ENCODE data around the gene UVSSA. TPM values are rescaled to one million over a fixed set of nuclear protein-coding genes. Genes with fewer than 3 reads are reported as not detected.

The UVSSA gene
- total and polyA plus RNA-seq, 5 donors from 2014 or later, result 2.1 to 42.9 (median 4.0) TPM

DNA sequence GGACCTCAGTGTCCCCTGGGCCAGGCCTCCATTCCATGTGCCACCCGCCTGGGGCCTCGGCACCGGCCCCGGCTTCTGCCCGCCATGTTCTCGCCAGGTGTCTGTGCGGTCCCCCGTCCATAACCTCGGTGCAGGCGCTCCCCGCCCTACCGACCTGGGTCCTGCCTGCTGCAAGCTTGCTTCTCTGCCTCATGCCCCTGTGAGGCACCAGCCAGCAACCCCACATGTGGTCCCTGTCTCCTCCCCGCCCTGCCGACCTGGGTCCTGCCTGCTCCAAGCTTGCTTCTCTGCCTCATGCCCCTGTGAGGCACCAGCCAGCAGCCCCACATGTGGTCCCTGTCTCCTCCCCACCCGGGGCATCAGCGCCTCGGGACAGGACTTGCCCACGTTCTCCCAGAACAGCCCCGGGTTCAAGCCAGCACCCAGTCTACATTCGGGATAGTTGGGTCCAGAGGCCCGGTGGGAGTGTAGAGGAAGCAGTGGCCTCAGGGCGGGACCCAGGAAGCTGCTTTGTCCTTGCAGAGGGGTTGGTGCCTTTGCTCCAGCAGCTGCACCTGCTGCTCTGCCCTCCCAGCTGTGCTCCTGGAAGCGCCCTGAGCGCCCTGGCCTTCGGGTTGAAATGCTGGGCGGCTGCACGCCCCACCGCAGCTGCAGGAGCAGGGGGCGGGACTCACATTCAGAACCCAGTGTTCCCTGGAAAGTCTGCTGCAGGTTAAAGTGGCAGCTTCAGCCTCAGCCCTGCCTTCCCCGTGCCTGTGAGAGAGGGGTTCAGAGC, 20.1 kb upstream of the UVSSA start:
- Histone ChIP-seq H3K27ac (ENCODE audit: insufficient read depth, low read length, poor library complexity, severe bottlenecking) (no peak overlapping the region), H3K27me3 (ENCODE audit: control insufficient read depth, insufficient read depth, low read length) (no peaks in the 10 kb centered on the region), H3K9me3 (ENCODE audit: control insufficient read depth in 2 of 2, low read length in 2 of 2) (no peaks in the 10 kb centered on the region), H3K36me3 (ENCODE audit: control insufficient read depth, insufficient read depth, low read length) (peaks cover 35% of the 10 kb centered on the region), H3K4me3 (ENCODE audit: low read depth, low read length) (no peak overlapping the region), H3K4me1 (ENCODE audit: control insufficient read depth, insufficient read depth, low read length, poor library complexity, severe bottlenecking) (peaks cover 29% of the 10 kb centered on the region)
- no peak for DNase-seq
- Mint-ChIP-seq H3K4me3 (no peak overlapping the region), H3K27ac (no peak overlapping the region), H3K36me3 (peaks cover 9% of the 10 kb centered on the region), H3K9me3 (no peaks in the 10 kb centered on the region), H3K27me3 (no peaks in the 10 kb centered on the region), H3K4me1 (peaks cover 0 to 26% (median 11%) of the 10 kb centered on the region in 4 donors)
- no peak for ATAC-seq (ENCODE audit: low read depth in 2 of 2)

GRCh38 chr4:1327526-1328266, 19.3 kb upstream of the UVSSA start:
- Histone ChIP-seq H3K36me3 (ENCODE audit: control insufficient read depth, insufficient read depth, low read length) (peaks cover 31% of the 10 kb centered on the region), H3K4me1 (ENCODE audit: control insufficient read depth, insufficient read depth, low read length, poor library complexity, severe bottlenecking) (peaks cover 29% of the 10 kb centered on the region), H3K9me3 (ENCODE audit: control insufficient read depth in 2 of 2, low read length in 2 of 2) (no peaks in the 10 kb centered on the region), H3K4me3 (ENCODE audit: low read depth, low read length) (no peak overlapping the region), H3K27ac (ENCODE audit: insufficient read depth, low read length, poor library complexity, severe bottlenecking) (no peak overlapping the region), H3K27me3 (ENCODE audit: control insufficient read depth, insufficient read depth, low read length) (no peaks in the 10 kb centered on the region)
- H3K9me3 Mint-ChIP-seq, result no peaks in the 10 kb centered on the region
- H3K4me3 Mint-ChIP-seq, result no peak overlapping the region
- H3K4me1 Mint-ChIP-seq, result peaks cover 0 to 32% (median 11%) of the 10 kb centered on the region in 4 donors
- no peaks in the 10 kb centered on the region for H3K27me3 Mint-ChIP-seq
- DNase-seq (no peak), ATAC-seq (ENCODE audit: low read depth in 2 of 2) (no peak)
- peaks cover 10% of the 10 kb centered on the region for H3K36me3 Mint-ChIP-seq
- H3K27ac Mint-ChIP-seq, result no peak overlapping the region

- H3K9me3 ChIP-seq (ENCODE audit: control insufficient read depth in 2 of 2, low read length in 2 of 2), result no peaks in the 10 kb centered on the region
- no peak for DNase-seq
Observed at GRCh38 chr4:1328267-1329155, 18.5 kb upstream of the UVSSA start.

GRCh38 chr4:1329408-1330371, 17.3 kb upstream of the UVSSA start:
- H3K36me3 ChIP-seq (ENCODE audit: control insufficient read depth, insufficient read depth, low read length), result peaks cover 24% of the 10 kb centered on the region
- Mint-ChIP-seq H3K27me3 (no peaks in the 10 kb centered on the region), H3K36me3 (peaks cover 15% of the 10 kb centered on the region), H3K9me3 (no peaks in the 10 kb centered on the region), H3K27ac (peak overlapping the region; percentile 83 to 96 (median 88)), H3K4me3 (peak overlapping the region in 1 of 4 donors; percentile 77), H3K4me1 (peaks cover 0 to 32% (median 11%) of the 10 kb centered on the region in 4 donors)
- H3K27me3 ChIP-seq (ENCODE audit: control insufficient read depth, insufficient read depth, low read length), result no peaks in the 10 kb centered on the region
- peak in 1 of 3 donors; percentile 36 for DNase-seq
- H3K4me1 ChIP-seq (ENCODE audit: control insufficient read depth, insufficient read depth, low read length, poor library complexity, severe bottlenecking), result peaks cover 29% of the 10 kb centered on the region
- no peak for ATAC-seq (ENCODE audit: low read depth in 2 of 2)
- H3K27ac ChIP-seq (ENCODE audit: insufficient read depth, low read length, poor library complexity, severe bottlenecking), result peak overlapping the region; percentile 51
- H3K4me3 ChIP-seq (ENCODE audit: low read depth, low read length), result no peak overlapping the region
- no peaks in the 10 kb centered on the region for H3K9me3 ChIP-seq (ENCODE audit: control insufficient read depth in 2 of 2, low read length in 2 of 2)

More at GRCh38 chr4:1328267-1329155, 18.5 kb upstream of the UVSSA start:
- ATAC-seq (ENCODE audit: low read depth in 2 of 2), result no peak
- peaks cover 25% of the 10 kb centered on the region for H3K36me3 ChIP-seq (ENCODE audit: control insufficient read depth, insufficient read depth, low read length)
- no peak overlapping the region for H3K27ac Mint-ChIP-seq
- H3K27me3 ChIP-seq (ENCODE audit: control insufficient read depth, insufficient read depth, low read length), result no peaks in the 10 kb centered on the region
- no peaks in the 10 kb centered on the region for H3K9me3 Mint-ChIP-seq
- no peak overlapping the region for H3K4me3 Mint-ChIP-seq
- H3K4me1 Mint-ChIP-seq, result peaks cover 0 to 32% (median 11%) of the 10 kb centered on the region in 4 donors
- peaks cover 10% of the 10 kb centered on the region for H3K36me3 Mint-ChIP-seq
- H3K27ac ChIP-seq (ENCODE audit: insufficient read depth, low read length, poor library complexity, severe bottlenecking), result no peak overlapping the region
- peaks cover 29% of the 10 kb centered on the region for H3K4me1 ChIP-seq (ENCODE audit: control insufficient read depth, insufficient read depth, low read length, poor library complexity, severe bottlenecking)
- H3K4me3 ChIP-seq (ENCODE audit: low read depth, low read length), result no peak overlapping the region
- H3K27me3 Mint-ChIP-seq, result no peaks in the 10 kb centered on the region

DNA sequence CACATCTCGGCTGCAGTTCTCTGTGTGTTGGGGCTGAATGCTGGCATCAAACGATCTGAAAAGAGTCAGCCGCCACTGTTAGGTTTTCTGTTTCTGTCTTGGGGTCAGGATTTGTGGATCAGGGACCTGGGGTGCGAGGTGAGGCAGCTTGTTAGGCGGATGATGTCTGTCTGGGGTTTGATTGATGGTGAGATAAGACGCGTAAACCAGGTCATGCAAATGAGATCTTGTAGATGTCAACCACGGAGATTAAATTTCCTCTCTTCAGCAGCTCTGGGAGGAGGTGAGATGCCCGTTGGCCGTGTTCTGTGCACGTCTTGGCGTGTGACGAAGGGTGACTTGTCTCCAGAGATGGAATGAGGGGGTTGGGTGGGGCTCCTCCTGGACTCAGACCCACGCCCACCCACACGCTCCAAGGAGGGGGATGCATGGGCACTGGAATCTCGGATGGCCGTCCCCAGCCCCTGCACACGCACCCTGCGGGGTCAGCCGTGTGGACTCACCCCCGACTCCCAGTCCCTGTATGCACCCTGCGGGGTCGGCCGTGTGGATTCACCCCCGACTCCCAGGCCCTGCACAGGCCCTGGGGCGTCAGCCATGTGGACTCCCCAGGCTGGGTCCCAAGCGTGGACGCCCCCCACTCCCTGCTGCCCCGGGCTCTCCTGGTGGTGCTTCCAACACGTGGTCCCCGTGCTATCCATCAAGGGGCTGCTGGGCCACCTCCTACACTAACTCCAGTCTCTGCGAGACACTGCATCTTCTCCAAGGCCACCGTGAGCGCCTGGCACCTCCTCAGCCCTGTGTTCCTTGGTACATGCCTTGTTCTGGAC, 16.0 kb upstream of the UVSSA start:
- Mint-ChIP-seq H3K4me3 (peak overlapping the region; percentile 21 to 77 (median 68)), H3K27me3 (no peaks in the 10 kb centered on the region), H3K9me3 (no peaks in the 10 kb centered on the region), H3K4me1 (peaks cover 0 to 32% (median 11%) of the 10 kb centered on the region in 4 donors), H3K36me3 (peaks cover 20% of the 10 kb centered on the region), H3K27ac (peak overlapping the region; percentile 83 to 96 (median 88))
- Histone ChIP-seq H3K36me3 (ENCODE audit: control insufficient read depth, insufficient read depth, low read length) (peaks cover 18% of the 10 kb centered on the region), H3K27ac (ENCODE audit: insufficient read depth, low read length, poor library complexity, severe bottlenecking) (peak overlapping the region; percentile 51), H3K4me1 (ENCODE audit: control insufficient read depth, insufficient read depth, low read length, poor library complexity, severe bottlenecking) (peaks cover 29% of the 10 kb centered on the region), H3K27me3 (ENCODE audit: control insufficient read depth, insufficient read depth, low read length) (no peaks in the 10 kb centered on the region), H3K9me3 (ENCODE audit: control insufficient read depth in 2 of 2, low read length in 2 of 2) (no peaks in the 10 kb centered on the region), H3K4me3 (ENCODE audit: low read depth, low read length) (peak overlapping the region; percentile 57)
- peak; percentile 79 to 80 for ATAC-seq (ENCODE audit: low read depth in 2 of 2)
- DNase-seq, result peak; percentile 53 to 89 (median 59)

DNA sequence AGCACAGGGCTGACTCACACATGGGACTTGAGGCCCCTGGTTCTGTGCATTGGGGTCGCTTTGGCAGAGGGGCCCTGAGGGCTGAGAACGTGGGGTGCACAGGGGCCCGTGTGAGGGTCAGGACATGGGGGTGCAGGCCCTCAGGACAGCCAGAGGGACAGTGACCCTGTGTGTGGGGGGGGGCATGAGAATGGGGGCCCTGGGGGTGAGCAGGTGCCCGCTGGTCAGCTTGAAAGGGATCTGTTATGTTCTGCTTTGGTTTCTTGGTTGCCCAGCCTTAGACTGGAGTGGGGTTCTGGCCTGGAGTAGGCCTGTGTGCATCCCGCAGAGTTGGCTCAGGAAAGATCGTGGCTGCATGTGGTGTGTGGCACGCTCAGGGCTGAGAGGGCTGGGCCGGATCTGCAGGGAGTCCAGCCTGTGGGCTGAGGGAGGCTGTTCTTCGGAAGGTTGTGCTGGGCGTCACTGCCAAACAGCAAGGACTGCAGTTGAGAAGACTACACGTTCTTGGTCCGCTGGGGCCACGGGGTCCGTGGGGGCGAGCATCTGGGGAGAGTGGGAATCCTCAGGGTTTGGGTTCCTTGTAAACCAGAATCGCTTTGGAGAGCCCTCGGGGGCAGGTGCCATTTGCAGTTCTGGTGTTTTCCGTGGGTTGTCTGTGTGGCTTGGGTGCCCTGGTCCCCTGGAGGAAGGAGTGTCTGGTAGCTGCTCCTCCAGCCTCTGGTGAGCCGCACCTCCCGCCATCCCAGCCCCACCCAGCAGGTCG, 15.2 kb upstream of the UVSSA start:
- Histone ChIP-seq H3K4me3 (ENCODE audit: low read depth, low read length) (no peak overlapping the region), H3K4me1 (ENCODE audit: control insufficient read depth, insufficient read depth, low read length, poor library complexity, severe bottlenecking) (peaks cover 29% of the 10 kb centered on the region), H3K27me3 (ENCODE audit: control insufficient read depth, insufficient read depth, low read length) (no peaks in the 10 kb centered on the region), H3K27ac (ENCODE audit: insufficient read depth, low read length, poor library complexity, severe bottlenecking) (no peak overlapping the region), H3K9me3 (ENCODE audit: control insufficient read depth in 2 of 2, low read length in 2 of 2) (no peaks in the 10 kb centered on the region), H3K36me3 (ENCODE audit: control insufficient read depth, insufficient read depth, low read length) (peaks cover 19% of the 10 kb centered on the region)
- peak overlapping the region in 1 of 3 donors; percentile 59 for H3K27ac Mint-ChIP-seq
- peaks cover 0 to 32% (median 11%) of the 10 kb centered on the region in 4 donors for H3K4me1 Mint-ChIP-seq
- H3K4me3 Mint-ChIP-seq, result peak overlapping the region in 2 of 4 donors; percentile 51 to 57
- ATAC-seq (ENCODE audit: low read depth in 2 of 2), result no peak
- H3K27me3 Mint-ChIP-seq, result no peaks in the 10 kb centered on the region
- DNase-seq, result no peak
- no peaks in the 10 kb centered on the region for H3K9me3 Mint-ChIP-seq
- peaks cover 26% of the 10 kb centered on the region for H3K36me3 Mint-ChIP-seq
